Myometrial cell (primary cell): ENCODE measurements around the gene ANGPT4. TPM values are rescaled to one million over a fixed set of nuclear protein-coding genes. Genes with fewer than 3 reads are reported as not detected.

Source experiments
- total RNA-seq: library from RNA; depleted of rRNA; stranded (reverse); fragments of >200 nt; gene quantifications from 2 replicates; pipeline ENCODE4 v1.2.3, GENCODE V29; 2015

ANGPT4 gene, protein sequence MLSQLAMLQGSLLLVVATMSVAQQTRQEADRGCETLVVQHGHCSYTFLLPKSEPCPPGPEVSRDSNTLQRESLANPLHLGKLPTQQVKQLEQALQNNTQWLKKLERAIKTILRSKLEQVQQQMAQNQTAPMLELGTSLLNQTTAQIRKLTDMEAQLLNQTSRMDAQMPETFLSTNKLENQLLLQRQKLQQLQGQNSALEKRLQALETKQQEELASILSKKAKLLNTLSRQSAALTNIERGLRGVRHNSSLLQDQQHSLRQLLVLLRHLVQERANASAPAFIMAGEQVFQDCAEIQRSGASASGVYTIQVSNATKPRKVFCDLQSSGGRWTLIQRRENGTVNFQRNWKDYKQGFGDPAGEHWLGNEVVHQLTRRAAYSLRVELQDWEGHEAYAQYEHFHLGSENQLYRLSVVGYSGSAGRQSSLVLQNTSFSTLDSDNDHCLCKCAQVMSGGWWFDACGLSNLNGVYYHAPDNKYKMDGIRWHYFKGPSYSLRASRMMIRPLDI
- total RNA-seq, result not detected in 2 replicates

GRCh38 chr20:916125-916799, at the start of gene ANGPT4:
Gene ANGPT4 (minus strand): TSS chr20:916334. CDS start chr20:916214, 120 bp downstream.

DNA sequence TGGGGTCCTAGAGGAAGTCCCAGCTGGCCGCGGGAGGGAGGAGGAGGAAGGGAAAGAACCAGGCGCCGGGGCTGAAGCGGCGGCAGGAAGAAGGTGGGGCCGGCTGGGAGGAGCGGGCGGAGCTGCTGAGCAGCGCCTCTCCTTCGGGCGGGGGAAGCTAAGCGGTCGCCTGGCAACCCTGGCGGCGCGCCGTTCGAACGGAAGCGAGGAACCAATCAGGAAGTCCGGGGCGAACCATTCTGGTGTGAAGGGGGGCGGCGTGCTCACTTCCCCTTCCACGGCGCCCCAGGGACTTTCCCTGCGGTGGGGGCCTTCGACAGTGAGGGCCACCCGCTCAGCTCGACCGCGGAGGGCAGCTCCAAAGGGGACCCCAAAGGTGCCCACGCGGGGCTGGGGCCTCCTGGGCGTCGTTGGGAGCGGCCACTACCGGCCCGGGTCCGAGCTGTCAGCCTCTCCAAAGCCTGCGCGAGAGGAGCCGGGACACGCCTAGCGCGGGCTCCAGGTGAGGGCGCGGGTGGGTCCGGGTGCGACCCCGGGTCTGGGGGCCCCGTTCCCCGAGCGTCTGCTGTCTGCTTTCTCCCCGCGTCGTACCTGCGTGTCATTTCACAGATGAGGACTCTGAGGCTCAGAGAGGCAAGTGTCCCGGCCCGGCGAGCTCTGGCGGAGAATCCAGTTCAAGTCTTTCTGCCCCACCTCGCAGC, 82.5 kb downstream of the ANGPT4 start, which contains the start of gene FAM110A:
FAM110A (plus strand) TSS at position 266 of the 701 bp plus-strand sequence. CDS start 11,090 bp downstream, outside the sequence.

Other genes with a start within 250 kb of the ANGPT4 start
- gene SCRT2, start 240.5 kb downstream of the ANGPT4 start, total RNA-seq, result not detected in 2 replicates
- not detected in 2 replicates for gene SLC52A3, start 147.8 kb downstream of the ANGPT4 start, total RNA-seq
- 11.2 and 11.3 TPM in 2 replicates for gene FAM110A, start 82.6 kb downstream of the ANGPT4 start, total RNA-seq
- gene RSPO4, start 86.0 kb upstream of the ANGPT4 start, total RNA-seq, result not detected in 2 replicates
- gene PSMF1, start 202.3 kb upstream of the ANGPT4 start, total RNA-seq, result 125 and 207 TPM in 2 replicates